ENCODE results near the gene EDARADD.
"Not testable (repeated sequence)": the region's sequence is repeated elsewhere in the genome, so short reads cannot be mapped to it uniquely, and the experiment has no call there.

The EDARADD gene

GRCh38 chr1:236486356-236487002 lies 92.4 kb downstream of the EDARADD start:
- no peaks in the 10 kb centered on the region for H3K9me3 Mint-ChIP-seq
- H3K4me3 Mint-ChIP-seq: no peak overlapping the region
- peaks cover 21% of the 10 kb centered on the region for H3K4me1 Mint-ChIP-seq
- no peak for DNase-seq
- peaks cover 6% of the 10 kb centered on the region for H3K27me3 Mint-ChIP-seq (ENCODE audit: low read depth, poor library complexity)
- peak overlapping the region; percentile 32 for H3K27ac Mint-ChIP-seq
- TF ChIP-seq CTCF (IDR thresholded peaks at IDR 0.05): no peak
- peaks cover 31% of the 10 kb centered on the region for H3K36me3 Mint-ChIP-seq (ENCODE audit: low read depth)

DNA sequence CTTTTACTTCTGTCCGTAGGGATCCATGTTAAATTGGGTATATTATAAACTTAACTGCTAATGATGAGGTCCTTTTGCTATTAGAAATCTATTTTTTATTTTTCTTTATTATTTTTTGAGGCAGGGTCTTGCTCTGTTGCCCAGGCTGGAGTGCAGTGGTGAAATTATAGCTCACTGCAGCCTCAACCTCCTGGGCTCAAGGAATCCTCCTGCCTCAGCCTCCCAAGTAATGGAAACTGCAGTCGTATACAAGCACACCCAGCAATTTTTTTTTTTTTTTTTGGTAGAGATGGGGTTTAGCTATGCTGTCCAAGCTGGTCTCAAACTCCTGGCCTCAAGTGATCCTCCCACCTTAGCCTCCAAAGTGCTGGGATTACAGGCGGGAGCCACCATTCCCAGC lies 95.1 kb downstream of the EDARADD start:
- not testable (repeated sequence) for DNase-seq; H3K36me3 Mint-ChIP-seq (ENCODE audit: low read depth); H3K27ac Mint-ChIP-seq; H3K27me3 Mint-ChIP-seq (ENCODE audit: low read depth, poor library complexity); H3K4me3 Mint-ChIP-seq; H3K9me3 Mint-ChIP-seq
- peaks cover 40% of the 10 kb centered on the region for H3K4me1 Mint-ChIP-seq

DNA sequence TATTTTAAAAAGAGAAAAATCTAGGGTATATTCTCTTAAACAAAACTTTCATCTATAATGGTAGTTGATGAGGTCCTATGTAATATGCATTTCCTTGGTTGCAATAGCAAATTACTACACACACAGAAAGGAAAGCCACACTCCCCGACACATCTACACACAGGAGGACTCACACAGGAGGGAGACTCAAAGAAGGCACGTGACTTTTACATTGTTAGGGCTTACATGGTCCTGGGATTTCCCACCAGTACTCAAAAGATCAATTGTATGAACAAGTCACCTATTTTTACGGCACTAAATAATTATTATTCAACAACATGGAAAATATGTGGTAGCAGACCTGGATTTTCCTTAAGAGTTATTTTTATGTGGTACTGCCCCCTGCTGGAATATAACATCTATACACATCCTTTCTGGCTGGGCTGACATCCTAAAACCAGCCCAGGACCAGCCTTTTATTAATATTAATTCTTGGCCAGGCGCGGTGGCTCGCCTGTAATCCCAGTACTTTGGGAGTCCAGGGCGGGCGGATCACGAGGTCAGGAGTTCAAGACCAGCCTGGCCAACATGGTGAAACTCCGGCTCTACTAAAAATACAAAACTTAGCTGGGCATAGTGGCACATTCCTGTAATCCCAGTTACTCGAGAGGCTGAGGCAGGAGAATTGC lies 95.8 kb downstream of the EDARADD start:
- Mint-ChIP-seq H3K4me3 (no peak overlapping the region), H3K4me1 (peaks cover 47% of the 10 kb centered on the region), H3K27me3 (ENCODE audit: low read depth, poor library complexity) (peaks cover 5% of the 10 kb centered on the region), H3K36me3 (ENCODE audit: low read depth) (peaks cover 3% of the 10 kb centered on the region), H3K9me3 (no peaks in the 10 kb centered on the region), H3K27ac (no peak overlapping the region)
- DNase-seq: no peak
- TF ChIP-seq CTCF (IDR thresholded peaks at IDR 0.05): peak; percentile 57

DNA sequence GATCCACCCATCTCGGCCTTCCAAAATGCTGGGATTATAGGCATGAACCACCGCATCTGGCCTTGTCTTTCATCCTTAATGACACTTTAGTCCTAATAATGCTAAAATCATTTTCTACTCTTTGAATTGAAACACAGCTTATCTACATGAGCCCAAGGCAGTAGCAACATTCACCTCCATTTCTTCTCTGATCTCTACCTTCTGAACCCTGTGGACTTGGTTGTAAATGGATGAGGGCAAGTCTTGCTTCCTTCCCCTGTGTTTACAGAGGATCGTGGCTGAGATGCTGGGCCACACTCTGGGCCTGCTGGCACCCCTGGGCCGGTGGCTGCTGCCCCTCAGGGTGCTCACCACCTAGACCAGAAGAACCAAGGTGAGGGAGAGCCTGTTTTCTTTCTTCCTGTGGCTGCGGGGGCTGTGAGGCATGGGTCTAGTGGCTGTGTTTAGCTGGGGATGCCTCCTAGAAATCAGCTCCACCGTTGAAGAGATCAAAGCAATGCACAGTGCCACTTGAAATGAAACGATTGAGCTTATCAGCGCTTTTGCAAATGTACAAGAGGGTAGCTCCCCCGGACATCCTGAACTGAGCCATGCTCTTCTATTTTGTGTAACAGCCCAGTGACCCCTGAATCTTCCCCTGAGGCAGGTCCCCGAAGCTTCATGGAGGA lies 97.5 kb downstream of the EDARADD start:
- Mint-ChIP-seq H3K9me3 (no peaks in the 10 kb centered on the region), H3K4me3 (no peak overlapping the region), H3K4me1 (peaks cover 60% of the 10 kb centered on the region), H3K27me3 (ENCODE audit: low read depth, poor library complexity) (peaks cover 3% of the 10 kb centered on the region), H3K36me3 (ENCODE audit: low read depth) (no peaks in the 10 kb centered on the region), H3K27ac (no peak overlapping the region)
- DNase-seq: no peak
- TF ChIP-seq CTCF (IDR thresholded peaks at IDR 0.05): no peak

- TF ChIP-seq CTCF (IDR thresholded peaks at IDR 0.05): no peak
- H3K4me3 Mint-ChIP-seq: no peak overlapping the region
- H3K27me3 Mint-ChIP-seq (ENCODE audit: low read depth, poor library complexity): peaks cover 3% of the 10 kb centered on the region
- no peak for DNase-seq
- no peaks in the 10 kb centered on the region for H3K9me3 Mint-ChIP-seq
- peaks cover 55% of the 10 kb centered on the region for H3K4me1 Mint-ChIP-seq
- H3K36me3 Mint-ChIP-seq (ENCODE audit: low read depth): no peaks in the 10 kb centered on the region
- H3K27ac Mint-ChIP-seq: no peak overlapping the region
Measured at GRCh38 chr1:236492378-236492777, 98.3 kb downstream of the EDARADD start.

- no peaks in the 10 kb centered on the region for H3K9me3 Mint-ChIP-seq
- no peak for TF ChIP-seq CTCF (IDR thresholded peaks at IDR 0.05)
- H3K27me3 Mint-ChIP-seq (ENCODE audit: low read depth, poor library complexity): peaks cover 3% of the 10 kb centered on the region
- H3K4me1 Mint-ChIP-seq: peaks cover 55% of the 10 kb centered on the region
- H3K36me3 Mint-ChIP-seq (ENCODE audit: low read depth): no peaks in the 10 kb centered on the region
- peak overlapping the region; percentile 5 for H3K4me3 Mint-ChIP-seq
- peak overlapping the region; percentile 91 for H3K27ac Mint-ChIP-seq
- DNase-seq: no peak
Measured at GRCh38 chr1:236494082-236494481, 100.0 kb downstream of the EDARADD start.
